ENCODE data around the gene TRIOBP.

Gene TRIOBP

DNA sequence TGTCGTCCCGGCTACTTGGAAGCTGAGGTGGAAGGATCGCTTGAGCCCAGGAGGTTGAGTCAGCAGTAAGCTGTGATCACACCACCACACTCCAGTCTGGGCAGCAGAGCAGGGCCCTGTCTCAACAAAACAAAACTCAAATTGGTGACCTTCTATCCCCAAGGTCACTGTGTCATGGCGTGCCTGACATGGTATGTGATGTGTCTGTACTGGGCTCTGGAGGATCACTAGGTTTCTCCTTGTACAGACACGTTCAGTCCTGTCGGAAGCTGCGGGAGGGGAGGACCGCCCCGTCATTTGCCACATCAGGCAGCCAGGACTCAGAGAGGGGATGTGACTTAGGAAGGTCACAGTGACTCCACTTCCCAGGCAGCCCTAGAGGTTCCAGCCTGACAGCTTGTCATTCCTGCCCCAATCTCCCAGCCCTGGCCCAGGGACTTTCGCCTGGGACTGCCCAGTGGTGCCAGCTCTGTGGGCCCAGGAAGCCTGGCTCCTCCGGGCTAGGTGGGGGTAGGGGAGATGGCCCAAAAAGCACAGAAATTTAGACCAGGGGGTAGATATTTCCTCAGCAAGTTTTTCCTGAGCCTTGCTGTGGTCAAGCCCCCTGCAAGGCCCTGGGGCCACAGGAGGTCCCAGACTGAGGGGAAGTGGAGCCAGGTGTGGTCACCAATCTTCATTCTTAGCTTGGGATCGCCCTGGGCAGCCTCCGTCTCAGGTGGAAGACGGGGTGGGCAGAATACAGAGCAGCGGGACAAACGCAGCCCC, 53.2 kb downstream of the TRIOBP start:
- no peak for DNase-seq (ENCODE audit: low spot score)

- DNase-seq (ENCODE audit: low spot score): no peak
Observed at GRCh38 chr22:37750596-37751162, 53.8 kb downstream of the TRIOBP start.

GRCh38 chr22:37751449-37752188, 54.8 kb downstream of the TRIOBP start:
- no peak for DNase-seq (ENCODE audit: low spot score)

- peak; percentile 63 for DNase-seq (ENCODE audit: low spot score)
Observed at GRCh38 chr22:37752189-37753087, 55.6 kb downstream of the TRIOBP start.

GRCh38 chr22:37753746-37754145, 56.9 kb downstream of the TRIOBP start:
- DNase-seq (ENCODE audit: low spot score): no peak

- DNase-seq (ENCODE audit: low spot score): no peak
Observed at GRCh38 chr22:37757663-37758062, 60.8 kb downstream of the TRIOBP start.

DNA sequence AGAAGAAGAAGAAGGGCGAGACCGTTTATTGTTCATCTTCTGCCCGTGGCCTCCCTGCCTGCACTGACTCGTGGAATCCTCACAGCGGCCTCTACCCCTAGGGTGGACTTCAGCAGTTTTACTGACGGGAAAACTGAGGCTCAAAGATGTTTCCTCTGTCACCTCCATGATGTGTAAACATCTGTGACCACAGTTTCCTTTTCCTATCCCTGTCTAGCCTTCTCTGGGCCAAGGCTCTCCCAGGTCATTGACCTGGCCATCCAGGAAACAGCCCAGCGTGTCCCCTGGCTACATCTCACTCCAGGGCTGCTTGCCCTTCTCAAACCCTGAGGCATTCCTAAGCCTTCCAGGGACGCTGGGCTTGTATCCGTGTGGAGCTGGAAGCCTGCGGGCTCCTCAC, 61.8 kb downstream of the TRIOBP start:
- no peak for DNase-seq (ENCODE audit: low spot score)

DNA sequence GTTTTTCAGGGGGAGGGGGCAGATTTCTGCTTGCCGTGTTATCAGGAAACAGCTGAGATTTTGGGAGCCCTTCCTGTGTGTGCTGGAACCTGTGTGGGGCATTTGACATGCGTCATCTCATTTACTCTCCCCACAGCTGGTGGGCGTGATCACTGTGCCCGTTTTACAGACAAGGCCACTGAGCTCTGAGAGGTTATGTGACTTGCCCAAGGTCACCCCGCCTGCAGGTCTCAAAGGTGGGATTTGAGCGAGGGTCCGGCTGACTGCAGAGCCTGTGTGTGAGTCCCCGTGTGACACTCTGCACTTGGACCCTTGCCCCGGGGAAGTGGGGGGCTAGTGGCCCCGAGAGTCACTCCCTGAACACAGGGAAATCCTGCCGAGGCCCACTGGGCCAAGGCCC, 62.4 kb downstream of the TRIOBP start:
- DNase-seq (ENCODE audit: low spot score): no peak

DNA sequence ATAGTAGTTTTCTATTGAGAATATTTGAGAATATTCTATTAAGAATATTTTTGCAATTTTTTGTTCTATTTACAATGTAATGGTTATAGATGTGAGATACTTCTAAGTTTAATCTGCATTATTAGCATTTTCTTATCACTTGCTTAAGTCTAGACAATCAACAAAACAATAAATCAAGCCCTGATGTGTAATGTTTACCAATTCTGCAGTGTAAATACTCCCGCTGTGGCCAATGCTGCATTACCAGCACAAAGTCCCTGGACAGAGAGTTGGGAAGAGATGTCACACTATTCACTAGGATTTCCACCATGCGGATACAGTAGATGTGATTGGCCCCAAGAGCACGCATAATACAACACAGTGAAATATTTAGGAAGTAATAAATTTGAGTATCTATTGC, 63.3 kb downstream of the TRIOBP start:
- no peak for DNase-seq (ENCODE audit: low spot score)

DNA sequence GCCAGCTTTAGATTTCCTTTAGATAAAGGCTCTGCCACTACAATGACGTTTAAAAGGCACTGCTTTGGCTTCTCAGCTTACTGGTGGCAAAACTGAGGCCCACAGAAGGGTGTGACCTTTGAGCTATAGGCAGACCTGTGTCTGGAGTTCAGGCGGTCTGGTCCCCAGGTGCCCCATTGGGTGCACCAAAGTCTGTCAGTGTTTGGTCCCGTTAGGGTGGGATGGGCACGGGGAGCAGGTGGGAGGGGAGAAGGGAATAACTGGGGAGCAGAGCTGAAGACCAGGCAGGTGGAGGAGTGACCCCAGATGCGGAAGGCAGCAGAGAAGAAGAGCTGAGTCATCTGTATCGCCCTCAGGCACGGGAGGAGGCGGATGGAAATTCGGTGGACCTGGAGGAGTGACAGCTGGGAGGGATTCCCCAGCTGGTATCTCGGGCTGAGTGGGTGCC, 65.6 kb downstream of the TRIOBP start:
- no peak for DNase-seq (ENCODE audit: low spot score)

DNA sequence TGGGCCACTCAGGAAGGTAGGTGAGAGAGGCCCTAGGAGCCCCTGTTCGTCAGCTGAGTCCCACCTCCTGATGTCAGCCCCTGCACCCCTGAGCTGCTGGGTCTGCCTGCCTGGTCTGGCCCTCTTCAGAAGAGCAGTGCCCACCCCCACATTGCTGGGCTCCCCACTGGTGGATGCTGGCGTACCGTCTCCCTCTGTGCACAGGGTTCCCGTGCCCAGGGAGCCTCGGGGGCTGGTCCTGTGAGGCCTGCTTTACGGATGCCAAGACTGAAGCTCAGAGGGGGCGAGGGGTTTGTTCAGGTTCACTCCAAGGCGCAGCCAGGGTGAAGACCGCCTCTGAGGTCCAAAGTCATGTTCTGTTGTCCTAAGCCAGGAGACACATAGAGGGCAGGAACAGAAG, 66.2 kb downstream of the TRIOBP start:
- DNase-seq (ENCODE audit: low spot score): no peak

GRCh38 chr22:37763652-37764051, 66.8 kb downstream of the TRIOBP start:
- DNase-seq (ENCODE audit: low spot score): no peak

GRCh38 chr22:37764622-37765021, 67.8 kb downstream of the TRIOBP start:
- DNase-seq (ENCODE audit: low spot score): no peak

GRCh38 chr22:37765498-37765897, 68.7 kb downstream of the TRIOBP start:
- DNase-seq (ENCODE audit: low spot score): peak; percentile 42

- DNase-seq (ENCODE audit: low spot score): no peak
Observed at GRCh38 chr22:37765953-37766576, 69.2 kb downstream of the TRIOBP start.

DNA sequence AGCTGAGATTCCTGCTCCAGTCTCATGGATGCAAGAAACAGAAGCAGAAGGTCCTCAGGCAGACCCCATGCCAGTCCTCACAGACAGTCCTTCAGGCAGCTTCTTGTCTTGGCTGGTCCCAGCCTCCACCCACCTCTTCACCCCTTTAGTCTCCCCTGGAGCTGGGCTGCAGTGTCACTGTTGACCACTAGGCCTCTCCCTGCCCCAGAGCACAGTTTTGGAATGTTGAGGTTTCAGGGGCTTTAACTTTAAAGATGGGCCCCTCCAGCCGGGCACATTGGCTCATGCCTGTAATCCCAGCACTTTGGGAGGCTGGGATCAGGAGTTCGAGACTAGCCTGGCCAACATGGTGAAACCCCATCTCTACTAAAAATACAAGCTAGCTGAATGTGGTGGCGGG, 71.4 kb downstream of the TRIOBP start:
- no peak for DNase-seq (ENCODE audit: low spot score)

DNA sequence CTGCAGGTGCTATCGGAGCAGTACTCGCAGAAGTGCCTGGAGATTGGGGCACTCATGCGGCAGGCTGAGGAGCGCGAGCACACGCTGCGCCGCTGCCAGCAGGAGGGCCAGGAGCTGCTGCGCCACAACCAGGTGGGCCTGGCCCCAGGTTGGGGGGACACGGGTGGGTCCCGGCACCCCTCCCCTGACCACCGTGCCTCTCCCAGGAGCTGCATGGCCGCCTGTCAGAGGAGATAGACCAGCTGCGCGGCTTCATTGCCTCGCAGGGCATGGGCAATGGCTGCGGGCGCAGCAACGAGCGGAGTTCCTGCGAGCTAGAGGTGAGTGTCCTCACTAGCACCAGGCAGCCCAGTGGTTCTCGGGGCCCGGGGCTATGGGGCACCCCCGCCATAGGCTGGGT, 72.2 kb downstream of the TRIOBP start:
- no peak for DNase-seq (ENCODE audit: low spot score)

DNA sequence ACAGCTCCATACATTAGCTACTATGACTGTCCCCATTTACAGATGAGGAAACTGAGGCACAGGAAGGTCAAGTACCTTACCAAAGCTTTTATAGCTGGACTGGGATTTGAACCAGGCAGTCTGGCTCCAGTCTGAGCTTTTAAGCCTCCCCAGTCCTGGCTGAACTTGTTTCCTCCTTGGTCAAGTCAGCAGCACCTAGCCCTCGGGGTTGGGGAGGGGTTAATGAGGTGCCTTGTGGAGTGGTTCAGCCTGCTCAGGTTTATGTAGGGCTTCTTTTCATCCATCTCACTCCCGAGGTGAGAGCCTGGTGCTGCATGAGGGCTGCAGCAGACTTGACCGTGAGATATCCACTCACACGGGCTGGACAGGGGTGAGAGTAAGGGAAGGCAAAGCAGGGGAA, 74.2 kb downstream of the TRIOBP start:
- no peak for DNase-seq (ENCODE audit: low spot score)

GRCh38 chr22:37771702-37772427, 75.0 kb downstream of the TRIOBP start:
- no peak for DNase-seq (ENCODE audit: low spot score)

GRCh38 chr22:37774728-37775127, 77.9 kb downstream of the TRIOBP start:
- DNase-seq (ENCODE audit: low spot score): no peak
